Naive B cell (primary cell): ENCODE data around the gene TAB2. TPM values are rescaled to one million over a fixed set of nuclear protein-coding genes. Genes with fewer than 3 reads are reported as not detected.

ENCODE experiments used
- polyA plus RNA-seq, 6 donors: library from polyadenylated mRNA; unstranded; fragments of 300-500 nt; fragmentation: Illumina TruSeq; gene quantifications; one replicate each; pipeline ENCODE4 v1.2.3, GENCODE V29; 2021; ENCODE audit warnings: low read depth in 6 of 6

The TAB2 gene
- polyA plus RNA-seq, 6 donors from 2014 or later = 7.7 to 13.5 (median 10.1) TPM

Other genes with a start within 250 kb of the TAB2 start
- 1 to 10 TPM in 2 of 6 donors, under 1 TPM in 3, not detected in 1; 0.26 to 1.6 (median 0.85) TPM for gene SUMO4, start 82.5 kb downstream of the TAB2 start, polyA plus RNA-seq
- 1 to 10 TPM; 4.7 to 9.2 (median 7.3) TPM for gene ZC3H12D, start 167.3 kb downstream of the TAB2 start, polyA plus RNA-seq
- 10 to 100 TPM; 10.4 to 16.2 (median 14.5) TPM for gene PPIL4, start 228.3 kb downstream of the TAB2 start, polyA plus RNA-seq
- 10 to 100 TPM; 29.4 to 42.4 (median 37.9) TPM for gene GINM1, start 248.7 kb downstream of the TAB2 start, polyA plus RNA-seq